ENCODE data around the gene PDE4A.

DNA sequence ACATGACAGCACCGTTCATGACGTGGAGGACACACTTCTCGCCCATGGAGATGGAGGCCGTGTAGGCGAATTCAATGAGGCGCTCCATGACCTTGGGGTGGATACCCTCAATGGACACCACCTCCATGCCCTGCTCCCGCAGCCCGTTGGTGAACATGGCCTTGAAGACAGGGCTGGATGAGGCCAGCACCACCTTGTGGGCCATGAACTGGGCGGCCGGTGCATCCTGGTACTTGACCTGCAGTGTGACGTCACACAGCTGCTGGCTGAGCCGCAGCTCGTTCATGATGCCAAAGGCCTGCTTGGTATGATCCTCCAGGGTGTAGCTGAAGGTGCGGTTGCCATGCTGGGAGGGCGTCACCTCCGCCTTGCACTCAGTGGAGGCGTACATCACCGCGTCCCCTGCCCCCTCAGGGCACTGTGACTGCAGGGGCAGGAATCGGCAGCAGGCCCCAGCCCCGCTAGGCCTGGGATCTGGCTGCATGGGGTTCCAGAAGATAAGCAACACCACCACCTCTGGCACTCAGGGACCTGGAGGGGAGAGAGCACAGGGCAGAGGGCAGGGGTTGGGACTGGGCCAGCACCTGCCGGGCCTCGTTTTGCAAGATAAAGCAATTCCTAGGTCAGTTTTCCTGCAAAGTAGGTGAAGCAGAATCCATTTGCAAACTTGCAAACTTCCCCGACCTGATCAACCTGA lies 79.4 kb downstream of the PDE4A start:
- TF ChIP-seq EZH2 (IDR thresholded peaks at IDR 0.05; ENCODE audit: insufficient read depth, poor library complexity, severe bottlenecking) (no peak), EZH2phosphoT487 (IDR thresholded peaks at IDR 0.05; ENCODE audit: insufficient read depth, low read depth) (no peak)
